GM12892 (cell line): ENCODE measurements around the gene WNT2.

Source experiments
- POLR2A ChIP-seq: IDR thresholded peaks from 2 replicates; pipeline ENCODE4 v1.6.1; 2011; ENCODE audit warnings: low read depth, low read length, control low read depth
- POLR2AphosphoS5 ChIP-seq: IDR thresholded peaks from 2 replicates; pipeline ENCODE4 v1.6.1; 2011; ENCODE audit warnings: low read depth, low read length, control low read depth

- TF ChIP-seq POLR2A (no peak), POLR2AphosphoS5 (no peak)
These were observed 520 bp upstream of the WNT2 start for GRCh38 chr7:117323305-117323850.
